SK-N-SH treated with all-trans-retinoic acid at 6 μM for 48 hours (cell line): ENCODE measurements around the gene SLC25A34.

Experiments
- ARNTL ChIP-seq: fragments of 450-650 bp; formaldehyde crosslinking; IDR thresholded peaks from 2 replicates; pipeline ENCODE4 v1.5.0; 2020; ENCODE audit warnings: low read depth, mild to moderate bottlenecking, moderate library complexity, borderline replicate concordance
- CREB5 ChIP-seq: fragments of 250-450 bp; sonication (Bioruptor Pico); IDR thresholded peaks from 2 replicates; pipeline ENCODE4 v1.5.1; 2020; ENCODE audit warnings: low read depth, mild to moderate bottlenecking, moderate library complexity
- CSDC2 ChIP-seq: fragments of 250-450 bp; sonication (Bioruptor Pico); IDR thresholded peaks from 2 replicates; pipeline ENCODE4 v1.5.0; 2020; ENCODE audit warnings: mild to moderate bottlenecking, moderate library complexity
- ESRRG ChIP-seq: fragments of 250-450 bp; sonication (Bioruptor Pico); IDR thresholded peaks from 2 replicates; pipeline ENCODE4 v1.6.1; 2021; ENCODE audit warnings: mild to moderate bottlenecking
- GLIS3 ChIP-seq: fragments of 250-450 bp; sonication (Bioruptor Pico); IDR thresholded peaks from 2 replicates; pipeline ENCODE4 v1.5.0; 2020; ENCODE audit warnings: mild to moderate bottlenecking, moderate library complexity
- RARB ChIP-seq: fragments of 250-450 bp; sonication (Bioruptor Pico); IDR thresholded peaks from 2 replicates; pipeline ENCODE4 v1.8.0; 2021; ENCODE audit warnings: mild to moderate bottlenecking, moderate library complexity
- TCF4 ChIP-seq: fragments of 250-450 bp; sonication (Bioruptor Pico); IDR thresholded peaks from 2 replicates; pipeline ENCODE4 v1.8.0; 2021; ENCODE audit warnings: mild to moderate bottlenecking, moderate library complexity, borderline replicate concordance
- ZFP30 ChIP-seq: fragments of 450-650 bp; formaldehyde crosslinking; IDR thresholded peaks from 2 replicates; pipeline ENCODE4 v1.5.0; 2022; ENCODE audit warnings: mild to moderate bottlenecking, moderate library complexity
- ZNF565 ChIP-seq: fragments of 450-650 bp; formaldehyde crosslinking; conservative IDR thresholded peaks from 2 replicates; pipeline ENCODE4 v1.5.0; 2020; ENCODE audit warnings: low read depth, mild to moderate bottlenecking, moderate library complexity
- ZNF8 ChIP-seq: fragments of 450-650 bp; formaldehyde crosslinking; IDR thresholded peaks from 2 replicates; pipeline ENCODE4 v1.5.0; 2020; ENCODE audit warnings: mild to moderate bottlenecking, moderate library complexity
- TF ChIP-seq, protein P1 (sequence below): fragments of 250-450 bp; sonication (Bioruptor Pico); IDR thresholded peaks from 2 replicates; pipeline ENCODE4 v1.8.0; 2020; ENCODE audit warnings: mild to moderate bottlenecking, moderate library complexity, borderline replicate concordance
- TF ChIP-seq, protein P2 (sequence below): fragments of 250-450 bp; sonication (Bioruptor Pico); IDR thresholded peaks from 2 replicates; pipeline ENCODE4 v1.8.0; 2021; ENCODE audit warnings: low read depth, mild to moderate bottlenecking, moderate library complexity, borderline replicate concordance

GRCh38 chr1:15691434-15692032, 44.5 kb upstream of the SLC25A34 start:
- TF ChIP-seq, protein P1, sequence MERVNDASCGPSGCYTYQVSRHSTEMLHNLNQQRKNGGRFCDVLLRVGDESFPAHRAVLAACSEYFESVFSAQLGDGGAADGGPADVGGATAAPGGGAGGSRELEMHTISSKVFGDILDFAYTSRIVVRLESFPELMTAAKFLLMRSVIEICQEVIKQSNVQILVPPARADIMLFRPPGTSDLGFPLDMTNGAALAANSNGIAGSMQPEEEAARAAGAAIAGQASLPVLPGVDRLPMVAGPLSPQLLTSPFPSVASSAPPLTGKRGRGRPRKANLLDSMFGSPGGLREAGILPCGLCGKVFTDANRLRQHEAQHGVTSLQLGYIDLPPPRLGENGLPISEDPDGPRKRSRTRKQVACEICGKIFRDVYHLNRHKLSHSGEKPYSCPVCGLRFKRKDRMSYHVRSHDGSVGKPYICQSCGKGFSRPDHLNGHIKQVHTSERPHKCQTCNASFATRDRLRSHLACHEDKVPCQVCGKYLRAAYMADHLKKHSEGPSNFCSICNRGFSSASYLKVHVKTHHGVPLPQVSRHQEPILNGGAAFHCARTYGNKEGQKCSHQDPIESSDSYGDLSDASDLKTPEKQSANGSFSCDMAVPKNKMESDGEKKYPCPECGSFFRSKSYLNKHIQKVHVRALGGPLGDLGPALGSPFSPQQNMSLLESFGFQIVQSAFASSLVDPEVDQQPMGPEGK (CRISPR knock-in tag) = no peak
- TF ChIP-seq ZNF565 (CRISPR knock-in tag) = no peak
- TF ChIP-seq, protein P2, sequence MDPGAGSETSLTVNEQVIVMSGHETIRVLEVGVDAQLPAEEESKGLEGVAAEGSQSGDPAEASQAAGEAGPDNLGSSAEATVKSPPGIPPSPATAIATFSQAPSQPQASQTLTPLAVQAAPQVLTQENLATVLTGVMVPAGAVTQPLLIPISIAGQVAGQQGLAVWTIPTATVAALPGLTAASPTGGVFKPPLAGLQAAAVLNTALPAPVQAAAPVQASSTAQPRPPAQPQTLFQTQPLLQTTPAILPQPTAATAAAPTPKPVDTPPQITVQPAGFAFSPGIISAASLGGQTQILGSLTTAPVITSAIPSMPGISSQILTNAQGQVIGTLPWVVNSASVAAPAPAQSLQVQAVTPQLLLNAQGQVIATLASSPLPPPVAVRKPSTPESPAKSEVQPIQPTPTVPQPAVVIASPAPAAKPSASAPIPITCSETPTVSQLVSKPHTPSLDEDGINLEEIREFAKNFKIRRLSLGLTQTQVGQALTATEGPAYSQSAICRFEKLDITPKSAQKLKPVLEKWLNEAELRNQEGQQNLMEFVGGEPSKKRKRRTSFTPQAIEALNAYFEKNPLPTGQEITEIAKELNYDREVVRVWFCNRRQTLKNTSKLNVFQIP (CRISPR knock-in tag) = no peak
- TF ChIP-seq CREB5 (CRISPR knock-in tag) = no peak
- no peak for TF ChIP-seq ZNF8 (CRISPR knock-in tag)
- TF ChIP-seq CSDC2 = no peak
- no peak for TF ChIP-seq ARNTL (CRISPR knock-in tag)
- no peak for TF ChIP-seq ZFP30 (CRISPR knock-in tag)
- TF ChIP-seq ESRRG (CRISPR knock-in tag) = no peak
- TF ChIP-seq RARB (CRISPR knock-in tag) = no peak
- TF ChIP-seq TCF4 (CRISPR knock-in tag) = no peak
- no peak for TF ChIP-seq GLIS3 (CRISPR knock-in tag)
